Testis (tissue), 2 donors: Measurements from ENCODE around the gene ETS1.

Experiments used
- POLR2A ChIP-seq: fragments of 450-650 bp; IDR thresholded peaks from one replicate; pipeline ENCODE4 v1.6.1; 2017; ENCODE audit warnings: antibody characterized with exemption, mild to moderate bottlenecking, moderate library complexity
- TF ChIP-seq, protein P1 (sequence below), 3 experiments: fragments of 450-650 bp in 2 of 3; fragments of 200-600 bp in 1 of 3; sonication (generic) in 1 of 3; IDR thresholded peaks; one replicate each; pipeline ENCODE4 v1.5.1; 2016 to 2019; ENCODE audit warnings: antibody characterized with exemption in 3 of 3, mild to moderate bottlenecking in 2 of 3, moderate library complexity in 1 of 3

DNA sequence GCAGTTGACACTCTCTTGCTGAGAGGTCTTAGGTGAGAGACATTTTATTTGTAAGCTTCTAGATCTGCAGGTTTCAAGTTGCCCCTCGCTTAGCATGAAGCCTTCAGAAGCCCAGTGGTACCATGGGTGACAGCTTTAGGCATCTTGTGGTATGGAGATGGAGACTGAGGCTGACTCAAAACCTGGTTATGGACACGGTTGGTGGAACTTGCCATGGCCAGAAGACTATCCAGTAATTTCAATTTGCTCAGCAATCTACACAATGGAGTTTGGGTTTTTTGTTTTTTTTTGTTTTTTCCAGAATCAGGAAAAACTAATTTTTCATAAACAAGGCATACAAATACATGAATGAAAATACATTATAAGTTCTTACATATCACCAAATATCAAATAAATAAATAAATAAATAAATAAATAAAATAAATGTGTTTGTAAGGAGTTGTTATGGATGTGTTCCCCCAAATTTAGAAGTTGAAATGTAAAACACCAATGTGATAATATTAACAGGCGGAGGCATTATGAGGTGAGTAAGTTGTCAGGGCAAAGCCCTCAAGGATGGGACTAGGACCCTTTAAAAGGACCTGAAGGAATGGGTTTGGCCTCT lies 22.6 kb downstream of the ETS1 start:
- TF ChIP-seq POLR2A: no peak
- TF ChIP-seq, protein P1, sequence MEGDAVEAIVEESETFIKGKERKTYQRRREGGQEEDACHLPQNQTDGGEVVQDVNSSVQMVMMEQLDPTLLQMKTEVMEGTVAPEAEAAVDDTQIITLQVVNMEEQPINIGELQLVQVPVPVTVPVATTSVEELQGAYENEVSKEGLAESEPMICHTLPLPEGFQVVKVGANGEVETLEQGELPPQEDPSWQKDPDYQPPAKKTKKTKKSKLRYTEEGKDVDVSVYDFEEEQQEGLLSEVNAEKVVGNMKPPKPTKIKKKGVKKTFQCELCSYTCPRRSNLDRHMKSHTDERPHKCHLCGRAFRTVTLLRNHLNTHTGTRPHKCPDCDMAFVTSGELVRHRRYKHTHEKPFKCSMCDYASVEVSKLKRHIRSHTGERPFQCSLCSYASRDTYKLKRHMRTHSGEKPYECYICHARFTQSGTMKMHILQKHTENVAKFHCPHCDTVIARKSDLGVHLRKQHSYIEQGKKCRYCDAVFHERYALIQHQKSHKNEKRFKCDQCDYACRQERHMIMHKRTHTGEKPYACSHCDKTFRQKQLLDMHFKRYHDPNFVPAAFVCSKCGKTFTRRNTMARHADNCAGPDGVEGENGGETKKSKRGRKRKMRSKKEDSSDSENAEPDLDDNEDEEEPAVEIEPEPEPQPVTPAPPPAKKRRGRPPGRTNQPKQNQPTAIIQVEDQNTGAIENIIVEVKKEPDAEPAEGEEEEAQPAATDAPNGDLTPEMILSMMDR (IDR thresholded peaks at IDR 0.05): no peak
